ENCODE results near the gene IQCN. TPM values are rescaled to one million over a fixed set of nuclear protein-coding genes. Genes with fewer than 3 reads are reported as not detected.

IQCN gene
- total RNA-seq, 1 donor: 7.7 TPM

GRCh38 chr19:18266771-18267686 lies 7.2 kb downstream of the IQCN start:
- H3K9me3 ChIP-seq (ENCODE audit: low read depth, low read length): no peaks in the 10 kb centered on the region
- peaks cover 4% of the 10 kb centered on the region for H3K4me1 ChIP-seq (ENCODE audit: insufficient read depth, low read length)
- no peak overlapping the region for H3K4me3 ChIP-seq (ENCODE audit: low read length)
- H3K27me3 ChIP-seq (ENCODE audit: insufficient read depth, low read length): no peaks in the 10 kb centered on the region

- H3K4me1 ChIP-seq (ENCODE audit: insufficient read depth, low read length): peaks cover 4% of the 10 kb centered on the region
- H3K27me3 ChIP-seq (ENCODE audit: insufficient read depth, low read length): no peaks in the 10 kb centered on the region
- H3K4me3 ChIP-seq (ENCODE audit: low read length): no peak overlapping the region
- H3K9me3 ChIP-seq (ENCODE audit: low read depth, low read length): no peaks in the 10 kb centered on the region
Measured at GRCh38 chr19:18265582-18265981, 8.7 kb downstream of the IQCN start.

GRCh38 chr19:18264971-18265540 lies 9.2 kb downstream of the IQCN start:
- H3K9me3 ChIP-seq (ENCODE audit: low read depth, low read length): no peaks in the 10 kb centered on the region
- peaks cover 4% of the 10 kb centered on the region for H3K4me1 ChIP-seq (ENCODE audit: insufficient read depth, low read length)
- no peaks in the 10 kb centered on the region for H3K27me3 ChIP-seq (ENCODE audit: insufficient read depth, low read length)
- H3K4me3 ChIP-seq (ENCODE audit: low read length): no peak overlapping the region

- H3K4me3 ChIP-seq (ENCODE audit: low read length): no peak overlapping the region
- no peaks in the 10 kb centered on the region for H3K27me3 ChIP-seq (ENCODE audit: insufficient read depth, low read length)
- peaks cover 3% of the 10 kb centered on the region for H3K4me1 ChIP-seq (ENCODE audit: insufficient read depth, low read length)
- no peaks in the 10 kb centered on the region for H3K9me3 ChIP-seq (ENCODE audit: low read depth, low read length)
Measured at GRCh38 chr19:18264137-18264854, 10.0 kb downstream of the IQCN start.

- no peaks in the 10 kb centered on the region for H3K4me1 ChIP-seq (ENCODE audit: insufficient read depth, low read length)
- no peaks in the 10 kb centered on the region for H3K27me3 ChIP-seq (ENCODE audit: insufficient read depth, low read length)
- H3K4me3 ChIP-seq (ENCODE audit: low read length): no peak overlapping the region
- H3K9me3 ChIP-seq (ENCODE audit: low read depth, low read length): no peaks in the 10 kb centered on the region
Measured at GRCh38 chr19:18263324-18264136, 10.7 kb downstream of the IQCN start.

GRCh38 chr19:18262917-18263316 lies 11.3 kb downstream of the IQCN start:
- Histone ChIP-seq H3K27me3 (ENCODE audit: insufficient read depth, low read length) (no peaks in the 10 kb centered on the region), H3K4me1 (ENCODE audit: insufficient read depth, low read length) (no peaks in the 10 kb centered on the region), H3K4me3 (ENCODE audit: low read length) (no peak overlapping the region), H3K9me3 (ENCODE audit: low read depth, low read length) (no peaks in the 10 kb centered on the region)

GRCh38 chr19:18262144-18262543 lies 12.1 kb downstream of the IQCN start:
- Histone ChIP-seq H3K9me3 (ENCODE audit: low read depth, low read length) (no peaks in the 10 kb centered on the region), H3K4me1 (ENCODE audit: insufficient read depth, low read length) (no peaks in the 10 kb centered on the region), H3K4me3 (ENCODE audit: low read length) (no peak overlapping the region), H3K27me3 (ENCODE audit: insufficient read depth, low read length) (no peaks in the 10 kb centered on the region)

- no peaks in the 10 kb centered on the region for H3K9me3 ChIP-seq (ENCODE audit: low read depth, low read length)
- H3K27me3 ChIP-seq (ENCODE audit: insufficient read depth, low read length): no peaks in the 10 kb centered on the region
- no peaks in the 10 kb centered on the region for H3K4me1 ChIP-seq (ENCODE audit: insufficient read depth, low read length)
- no peak overlapping the region for H3K4me3 ChIP-seq (ENCODE audit: low read length)
Measured at GRCh38 chr19:18261474-18261873, 12.8 kb downstream of the IQCN start.

GRCh38 chr19:18259893-18260292 lies 14.4 kb downstream of the IQCN start:
- Histone ChIP-seq H3K9me3 (ENCODE audit: low read depth, low read length) (no peaks in the 10 kb centered on the region), H3K27me3 (ENCODE audit: insufficient read depth, low read length) (no peaks in the 10 kb centered on the region), H3K4me3 (ENCODE audit: low read length) (no peak overlapping the region), H3K4me1 (ENCODE audit: insufficient read depth, low read length) (no peaks in the 10 kb centered on the region)

- peaks cover 15% of the 10 kb centered on the region for H3K4me1 ChIP-seq (ENCODE audit: insufficient read depth, low read length)
- no peaks in the 10 kb centered on the region for H3K9me3 ChIP-seq (ENCODE audit: low read depth, low read length)
- H3K27me3 ChIP-seq (ENCODE audit: insufficient read depth, low read length): no peaks in the 10 kb centered on the region
- no peak overlapping the region for H3K4me3 ChIP-seq (ENCODE audit: low read length)
Measured at GRCh38 chr19:18257503-18258470, 16.5 kb downstream of the IQCN start.

GRCh38 chr19:18254546-18255503 lies 19.4 kb downstream of the IQCN start:
- peaks cover 15% of the 10 kb centered on the region for H3K4me1 ChIP-seq (ENCODE audit: insufficient read depth, low read length)
- H3K4me3 ChIP-seq (ENCODE audit: low read length): no peak overlapping the region
- no peaks in the 10 kb centered on the region for H3K27me3 ChIP-seq (ENCODE audit: insufficient read depth, low read length)
- no peaks in the 10 kb centered on the region for H3K9me3 ChIP-seq (ENCODE audit: low read depth, low read length)

- H3K9me3 ChIP-seq (ENCODE audit: low read depth, low read length): no peaks in the 10 kb centered on the region
- H3K27me3 ChIP-seq (ENCODE audit: insufficient read depth, low read length): no peaks in the 10 kb centered on the region
- H3K4me3 ChIP-seq (ENCODE audit: low read length): no peak overlapping the region
- peaks cover 15% of the 10 kb centered on the region for H3K4me1 ChIP-seq (ENCODE audit: insufficient read depth, low read length)
Measured at GRCh38 chr19:18253716-18254115, 20.5 kb downstream of the IQCN start.

GRCh38 chr19:18253130-18253529 lies 21.1 kb downstream of the IQCN start:
- Histone ChIP-seq H3K4me3 (ENCODE audit: low read length) (no peak overlapping the region), H3K27me3 (ENCODE audit: insufficient read depth, low read length) (no peaks in the 10 kb centered on the region), H3K4me1 (ENCODE audit: insufficient read depth, low read length) (peaks cover 15% of the 10 kb centered on the region), H3K9me3 (ENCODE audit: low read depth, low read length) (no peaks in the 10 kb centered on the region)

Measured in mononuclear cell (primary cell).